Gastrocnemius medialis (tissue), 4 donors: Measurements from ENCODE around the gene SHC2. TPM values are rescaled to one million over a fixed set of nuclear protein-coding genes. Genes with fewer than 3 reads are reported as not detected.
A peak's percentile ranks its signal among the peaks of the same experiment; 100 is the strongest.

ENCODE experiments used
- ATAC-seq, 2 donors: fragments of 150-250 bp; one replicate each; pipeline ENCODE4 v1.9.1; 2016
- DNase-seq, 2 donors: peaks; one replicate each; pipeline ENCODE4 v3.0.0-alpha.2; 2019
- H3K27ac ChIP-seq, 4 donors: fragments of 200-600 bp; sonication (generic); 1 replicate in 1 of 4; 2 replicates in 3 of 4; pipeline ENCODE4 v1.5.1; 2016 to 2018; ENCODE audit warnings: mild to moderate bottlenecking in 2 of 4, moderate library complexity in 1 of 4
- H3K27me3 ChIP-seq, 3 donors: fragments of 200-600 bp; sonication (generic) in 2 of 3; 1 replicate in 1 of 3; 2 replicates in 2 of 3; pipeline versions ENCODE4 v1.5.1 to v1.6.0; 2016 to 2019; ENCODE audit warnings: mild to moderate bottlenecking in 1 of 3, moderate library complexity in 1 of 3
- H3K36me3 ChIP-seq, 2 donors: fragments of 200-600 bp; sonication (generic) in 1 of 2; one replicate each; pipeline ENCODE4 v1.5.1; 2017 to 2018
- H3K4me1 ChIP-seq, 2 donors: fragments of 200-600 bp; sonication (generic) in 1 of 2; one replicate each; pipeline ENCODE4 v1.5.1; 2016 to 2017; ENCODE audit warnings: mild to moderate bottlenecking in 2 of 2
- H3K4me3 ChIP-seq, 4 donors: fragments of 200-600 bp; sonication (generic) in 3 of 4; 1 replicate in 1 of 4; 2 replicates in 3 of 4; pipeline ENCODE4 v1.5.1; 2016 to 2019; ENCODE audit warnings: mild to moderate bottlenecking in 2 of 4
- H3K9me3 ChIP-seq, 3 donors: fragments of 200-600 bp; sonication (generic) in 2 of 3; 1 replicate in 1 of 3; 2 replicates in 2 of 3; pipeline ENCODE4 v1.5.1; 2016 to 2019
- POLR2A ChIP-seq, 2 donors: fragments of 450-650 bp; IDR thresholded peaks; one replicate each; pipeline ENCODE4 v1.6.1; 2017; ENCODE audit warnings: antibody characterized with exemption in 2 of 2, mild to moderate bottlenecking in 2 of 2, moderate library complexity in 2 of 2
- in situ Hi-C, 4 donors: fragments of 200-750 bp; cut with MboI; loops; one replicate each; pipeline versions ENCODE4 v1.15.0 to v1.8.0; 2017; ENCODE audit warnings: low sequenced_read_pairs in 4 of 4
- intact Hi-C: fragments of 100-400 bp; cut with DNase I; formaldehyde crosslinking; loops from one replicate; pipeline ENCODE4 v1.15.1; 2023; ENCODE audit warnings: low total_unique reads
- total RNA-seq, 4 donors: library from RNA; depleted of rRNA; stranded (reverse); fragments of >200 nt; gene quantifications; one replicate each; pipeline versions ENCODE4 v1.1.0 to v1.2.3, GENCODE V29; 2016
- TF ChIP-seq, protein P1 (sequence below), 5 experiments: fragments of 450-650 bp in 3 of 5; fragments of 200-600 bp in 2 of 5; sonication (generic) in 2 of 5; IDR thresholded peaks in 4 of 5; conservative IDR thresholded peaks in 1 of 5; 1 replicate in 4 of 5; 2 replicates in 1 of 5; pipeline ENCODE4 v1.5.1; 2016 to 2019; ENCODE audit warnings: antibody characterized with exemption in 5 of 5, mild to moderate bottlenecking in 3 of 5, moderate library complexity in 3 of 5

The SHC2 gene
- total RNA-seq, 4 donors from 2014 or later, result 2.1 to 6.2 (median 4.5) TPM

DNA sequence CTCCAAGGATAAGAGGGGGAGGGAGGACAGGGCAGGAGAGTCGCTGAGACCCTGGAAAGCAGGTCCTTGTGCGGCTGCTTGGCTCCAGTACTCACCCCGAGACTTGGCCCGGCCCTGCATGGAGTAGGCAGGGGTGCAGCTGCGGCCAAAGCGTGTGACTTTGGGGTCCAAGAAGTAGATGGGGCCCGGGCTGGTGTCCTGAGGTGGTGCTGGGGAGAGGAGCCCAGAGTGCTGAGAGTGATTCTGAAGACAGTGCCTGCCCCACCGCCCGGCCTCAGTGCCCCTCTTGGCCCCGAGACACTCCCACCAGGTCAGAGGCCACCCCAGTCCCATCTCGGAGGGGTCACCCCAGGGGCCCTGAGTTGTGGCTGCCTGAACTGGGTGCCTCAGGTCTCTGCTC, 6.7 kb upstream of the SHC2 start:
- ATAC-seq (no peak), DNase-seq (no peak)
- Histone ChIP-seq H3K9me3 (no peaks in the 10 kb centered on the region), H3K36me3 (no peaks in the 10 kb centered on the region), H3K27ac (no peak overlapping the region), H3K27me3 (peaks cover 0 to 2% (median under 1%) of the 10 kb centered on the region in 3 donors), H3K4me1 (no peaks in the 10 kb centered on the region), H3K4me3 (no peak overlapping the region)
- intact Hi-C loops, result no loop called here
- in situ Hi-C loops, result no loop called here
- TF ChIP-seq, protein P1, sequence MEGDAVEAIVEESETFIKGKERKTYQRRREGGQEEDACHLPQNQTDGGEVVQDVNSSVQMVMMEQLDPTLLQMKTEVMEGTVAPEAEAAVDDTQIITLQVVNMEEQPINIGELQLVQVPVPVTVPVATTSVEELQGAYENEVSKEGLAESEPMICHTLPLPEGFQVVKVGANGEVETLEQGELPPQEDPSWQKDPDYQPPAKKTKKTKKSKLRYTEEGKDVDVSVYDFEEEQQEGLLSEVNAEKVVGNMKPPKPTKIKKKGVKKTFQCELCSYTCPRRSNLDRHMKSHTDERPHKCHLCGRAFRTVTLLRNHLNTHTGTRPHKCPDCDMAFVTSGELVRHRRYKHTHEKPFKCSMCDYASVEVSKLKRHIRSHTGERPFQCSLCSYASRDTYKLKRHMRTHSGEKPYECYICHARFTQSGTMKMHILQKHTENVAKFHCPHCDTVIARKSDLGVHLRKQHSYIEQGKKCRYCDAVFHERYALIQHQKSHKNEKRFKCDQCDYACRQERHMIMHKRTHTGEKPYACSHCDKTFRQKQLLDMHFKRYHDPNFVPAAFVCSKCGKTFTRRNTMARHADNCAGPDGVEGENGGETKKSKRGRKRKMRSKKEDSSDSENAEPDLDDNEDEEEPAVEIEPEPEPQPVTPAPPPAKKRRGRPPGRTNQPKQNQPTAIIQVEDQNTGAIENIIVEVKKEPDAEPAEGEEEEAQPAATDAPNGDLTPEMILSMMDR (IDR thresholded peaks at IDR 0.05 in 4 of 5, conservative IDR thresholded peaks at IDR 0.05 in 1 of 5), result no peak
- TF ChIP-seq POLR2A (IDR thresholded peaks at IDR 0.05), result no peak

- Histone ChIP-seq H3K9me3 (no peaks in the 10 kb centered on the region), H3K4me1 (peaks cover 0 to 8% of the 10 kb centered on the region in 2 donors), H3K4me3 (no peak overlapping the region), H3K27me3 (peaks cover 7 to 15% (median 10%) of the 10 kb centered on the region in 3 donors), H3K36me3 (no peaks in the 10 kb centered on the region), H3K27ac (no peak overlapping the region)
- in situ Hi-C loops, result no loop called here
- DNase-seq, result no peak
- TF ChIP-seq POLR2A (IDR thresholded peaks at IDR 0.05), result no peak
- TF ChIP-seq, protein P1 (IDR thresholded peaks at IDR 0.05 in 4 of 5, conservative IDR thresholded peaks at IDR 0.05 in 1 of 5), result no peak
- intact Hi-C loops, result no loop called here
- ATAC-seq, result no peak
Measured at GRCh38 chr19:465056-465816, 4.4 kb upstream of the SHC2 start.

- H3K4me1 ChIP-seq, result peaks cover 0 to 8% of the 10 kb centered on the region in 2 donors
- intact Hi-C loops, result no loop called here
- ATAC-seq (no peak), DNase-seq (no peak)
- no peak overlapping the region for H3K27ac ChIP-seq
- no peak overlapping the region for H3K4me3 ChIP-seq
- H3K36me3 ChIP-seq, result no peaks in the 10 kb centered on the region
- in situ Hi-C loops, result no loop called here
- TF ChIP-seq, protein P1 (IDR thresholded peaks at IDR 0.05 in 4 of 5, conservative IDR thresholded peaks at IDR 0.05 in 1 of 5), result no peak
- TF ChIP-seq POLR2A (IDR thresholded peaks at IDR 0.05), result no peak
- no peaks in the 10 kb centered on the region for H3K9me3 ChIP-seq
- H3K27me3 ChIP-seq, result peaks cover 12 to 15% (median 14%) of the 10 kb centered on the region in 3 donors
Measured at GRCh38 chr19:464208-464545, 3.3 kb upstream of the SHC2 start.

DNA sequence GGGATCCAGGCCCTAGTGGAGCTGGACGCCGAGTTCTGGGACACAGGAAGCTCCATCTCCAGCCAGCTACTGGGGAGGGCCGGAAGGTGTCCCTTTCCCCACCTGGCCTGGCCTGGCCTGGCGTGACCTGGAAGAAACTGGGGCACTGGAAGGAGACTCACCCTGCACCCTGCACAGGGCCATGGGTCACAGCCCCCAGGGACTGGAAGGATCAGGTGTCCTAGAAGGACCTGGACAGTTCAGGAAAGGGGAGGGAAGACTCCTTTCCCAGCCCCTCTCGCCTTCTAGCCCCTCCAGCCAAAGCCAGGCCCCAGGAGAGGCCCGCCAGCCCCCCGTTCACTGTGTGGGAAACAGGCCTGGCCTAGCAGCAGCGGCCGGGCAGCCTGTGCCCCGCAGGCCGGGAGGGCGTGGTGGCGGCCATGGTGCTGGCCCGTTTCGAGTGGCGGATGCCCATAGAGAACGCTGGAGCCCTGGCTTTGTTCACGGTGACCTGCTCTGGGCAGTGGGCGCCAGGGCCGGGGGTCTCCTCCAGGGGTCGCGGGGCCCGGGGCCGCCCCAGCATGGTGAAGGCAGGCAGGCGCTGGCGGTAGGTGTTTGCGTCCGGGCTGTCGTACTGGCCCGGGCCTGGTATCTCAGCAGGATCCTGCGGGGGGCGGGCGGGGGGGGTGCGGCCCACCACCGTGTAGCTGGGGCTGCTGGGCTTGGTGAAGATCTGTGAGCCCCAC, 2.8 kb upstream of the SHC2 start:
- Histone ChIP-seq H3K27ac (peak overlapping the region in 1 of 4 donors; percentile 65), H3K36me3 (no peaks in the 10 kb centered on the region), H3K9me3 (no peaks in the 10 kb centered on the region), H3K4me1 (peaks cover 0 to 8% of the 10 kb centered on the region in 2 donors), H3K27me3 (peaks cover 12 to 20% (median 15%) of the 10 kb centered on the region in 3 donors), H3K4me3 (no peak overlapping the region)
- intact Hi-C loops, result no loop called here
- no peak for ATAC-seq
- no peak for TF ChIP-seq POLR2A (IDR thresholded peaks at IDR 0.05)
- TF ChIP-seq, protein P1 (IDR thresholded peaks at IDR 0.05 in 4 of 5, conservative IDR thresholded peaks at IDR 0.05 in 1 of 5), result no peak
- in situ Hi-C loops, result no loop called here
- no peak for DNase-seq
